ENCODE data around the gene SCUBE2.
"Not testable (repeated sequence)": the region's sequence is repeated elsewhere in the genome, so short reads cannot be mapped to it uniquely, and the experiment has no call there.

The SCUBE2 gene

DNA sequence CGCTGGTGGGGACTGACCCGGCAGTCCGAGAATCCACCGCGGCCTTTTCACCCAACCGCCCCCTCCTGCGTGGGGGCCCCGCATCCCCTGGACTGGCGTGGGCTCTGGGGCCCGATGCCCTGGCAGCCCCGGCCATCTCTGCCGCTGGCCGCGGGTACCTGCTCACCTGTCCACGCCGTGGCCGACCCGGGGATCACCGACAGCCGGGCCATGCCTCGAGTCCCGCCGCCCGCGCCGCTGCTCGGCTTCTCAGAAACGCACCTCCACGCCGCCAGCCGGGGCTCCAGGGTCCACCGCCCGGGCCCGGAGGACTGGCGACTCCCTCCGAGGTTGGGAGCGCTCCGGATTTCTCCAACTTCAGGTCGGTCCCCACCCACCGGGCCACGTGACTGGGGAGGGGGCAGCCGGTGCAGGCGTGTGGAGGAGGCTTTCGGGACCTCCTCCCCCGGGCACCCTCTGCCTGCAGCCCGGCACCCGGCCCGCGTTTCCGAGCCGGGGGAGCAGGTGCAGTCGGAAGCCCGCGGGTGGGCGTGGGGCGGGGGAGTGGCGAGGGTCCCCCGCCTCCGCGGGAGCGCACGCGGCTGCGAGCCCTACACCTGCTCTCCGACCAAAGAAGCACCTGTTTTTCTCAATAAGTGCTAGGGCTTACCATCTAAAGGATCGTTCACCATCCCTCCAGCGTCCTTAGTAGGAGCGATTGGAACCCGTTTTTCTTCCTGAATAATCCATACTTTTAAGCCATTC, 87.0 kb downstream of the SCUBE2 start:
- DNase-seq, result no peak

DNA sequence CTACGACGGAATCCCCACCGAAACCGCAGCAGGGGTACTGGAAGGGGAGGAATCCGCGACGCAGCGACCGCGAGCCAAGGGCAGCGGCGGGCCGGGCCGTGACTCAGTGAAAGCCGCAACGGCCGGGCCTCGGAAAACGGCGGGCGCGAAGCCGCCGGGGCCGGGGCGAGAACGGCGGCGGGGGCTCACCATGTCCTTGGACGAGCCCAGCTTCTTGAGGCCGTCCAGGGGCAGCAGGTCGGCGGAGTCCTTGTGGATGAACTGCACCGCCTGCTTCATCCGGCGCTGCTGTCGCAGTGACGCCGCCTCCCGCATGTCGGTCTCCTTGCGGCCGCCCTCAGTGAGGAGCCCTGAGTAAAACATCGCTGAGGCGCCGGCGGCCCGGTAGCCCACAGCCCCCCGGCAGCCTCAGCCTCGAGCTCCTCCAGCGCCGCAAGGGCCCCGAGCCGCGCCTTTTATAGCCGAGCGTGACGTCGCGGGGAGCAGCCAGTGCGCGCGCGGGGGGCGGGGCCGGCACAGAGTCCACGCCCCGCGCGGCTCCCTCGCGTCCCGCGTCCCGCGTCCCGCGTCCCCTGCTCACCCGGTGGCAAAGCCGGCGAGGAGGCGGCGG, 87.7 kb downstream of the SCUBE2 start, which contains the start of gene NRIP3:
TSS of gene NRIP3 (minus strand) at position 429 of the 610 bp plus-strand sequence. CDS start at position 363, 66 bp downstream.
- DNase-seq, result peak; percentile 66 to 89

DNA sequence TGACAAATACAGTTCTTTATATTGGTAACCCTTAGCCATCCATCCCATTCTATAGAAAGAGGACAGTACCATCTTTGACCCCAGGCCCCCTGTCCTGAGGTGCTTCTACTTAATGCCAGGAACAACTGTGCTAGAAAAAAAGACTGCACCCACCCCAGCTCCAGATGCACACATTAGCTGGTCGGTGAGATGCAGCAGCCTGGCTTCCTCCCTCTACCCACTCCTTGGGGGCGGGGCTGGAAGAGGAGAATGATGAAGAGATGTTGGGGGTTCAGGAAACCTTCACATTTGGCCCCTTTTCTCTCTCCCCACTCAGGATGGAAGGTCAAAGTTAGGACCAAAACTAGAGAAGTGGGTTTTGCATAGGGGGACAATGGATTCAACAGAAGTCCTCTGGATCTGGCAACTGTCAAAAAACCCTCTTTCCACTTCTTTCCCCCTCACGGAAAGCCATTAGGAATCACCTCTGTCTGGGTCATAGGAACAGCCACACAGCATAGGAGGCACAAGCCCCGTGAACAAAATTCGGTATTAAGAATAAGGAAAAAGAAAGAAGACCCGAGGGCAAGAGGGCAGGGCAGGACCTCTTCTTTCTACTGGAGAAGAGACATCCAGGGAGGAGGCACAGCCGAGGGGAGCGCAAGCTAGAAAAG, 88.4 kb downstream of the SCUBE2 start:
- peak in 1 of 2 donors; percentile 65 for DNase-seq

DNA sequence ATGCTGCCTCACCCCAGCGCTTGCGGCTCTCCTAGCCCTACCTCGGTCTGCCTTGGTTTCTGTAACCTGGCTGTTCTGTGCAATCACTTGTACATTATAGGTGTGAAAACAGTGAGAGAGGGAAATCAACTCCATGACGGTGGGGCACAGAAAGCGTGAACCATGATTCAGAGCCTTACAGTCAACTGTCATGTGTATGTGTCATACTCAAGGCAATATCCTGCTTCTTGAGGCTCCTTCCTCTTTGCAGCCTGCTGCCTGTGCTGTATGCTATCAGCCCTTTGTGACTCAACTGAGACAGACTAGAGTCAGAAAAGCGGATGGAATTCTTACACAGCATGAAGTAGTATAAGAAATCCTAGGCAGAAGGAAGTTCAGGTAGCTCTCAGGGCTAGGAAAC, 89.7 kb downstream of the SCUBE2 start:
- peak; percentile 94 to 96 for DNase-seq

DNA sequence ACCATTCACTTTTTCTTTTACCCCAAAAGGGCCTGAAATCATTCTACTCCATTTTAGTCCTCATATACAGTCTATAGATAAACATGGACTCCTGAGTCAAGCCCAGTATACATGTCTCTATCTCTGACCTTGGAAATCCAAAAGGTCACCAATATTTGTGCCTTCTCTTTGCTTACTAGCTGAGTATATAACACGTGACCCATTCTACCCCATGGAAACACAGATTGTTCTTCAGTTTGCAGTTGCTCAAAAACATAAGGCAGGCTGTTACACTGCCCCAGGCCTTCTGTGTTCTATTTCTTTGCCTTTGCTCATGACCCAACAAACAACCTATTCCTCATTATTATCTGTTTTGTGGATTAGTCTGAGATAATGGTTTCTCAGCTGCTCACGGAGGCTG, 93.4 kb downstream of the SCUBE2 start:
- DNase-seq, result no peak

DNA sequence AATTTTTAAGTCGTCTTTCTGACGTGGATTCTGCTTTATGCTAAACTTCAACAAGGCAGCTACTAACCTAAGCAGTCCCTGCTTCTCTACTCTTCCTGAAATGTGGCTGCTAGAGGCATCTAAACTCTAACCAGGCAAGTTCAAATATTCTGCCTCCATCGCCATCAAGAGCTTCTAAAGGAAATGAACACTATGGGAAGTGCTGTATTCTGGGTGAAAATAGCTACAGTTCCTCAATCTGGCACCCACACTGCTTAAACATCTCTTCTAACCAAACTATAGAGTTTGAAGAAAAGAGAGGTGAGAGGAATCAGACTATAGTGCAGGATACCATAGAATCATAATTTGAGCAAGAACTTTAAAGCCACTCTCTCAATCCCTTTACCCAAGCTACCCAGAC, 93.9 kb downstream of the SCUBE2 start:
- DNase-seq, result peak; percentile 30 to 55

DNA sequence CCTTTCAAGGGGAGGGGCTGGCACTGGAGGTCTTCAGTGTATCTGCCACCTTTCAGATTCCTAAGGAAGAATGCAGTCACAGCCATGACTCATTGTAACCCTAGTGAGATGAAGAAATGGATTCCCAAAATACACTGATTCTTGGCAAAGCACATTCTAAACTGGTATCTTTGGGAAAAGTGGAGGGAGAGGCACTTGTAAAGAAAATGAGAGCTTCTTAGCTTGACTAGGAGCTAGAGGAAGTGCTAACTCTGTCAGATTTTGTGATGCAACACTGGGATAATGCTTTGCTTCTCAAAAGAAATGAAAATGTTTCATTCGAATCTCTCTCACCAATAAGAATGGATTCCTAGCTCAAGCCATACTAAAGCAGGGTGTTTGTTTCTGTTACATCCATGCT, 101.9 kb downstream of the SCUBE2 start:
- peak; percentile 27 to 54 for DNase-seq

DNA sequence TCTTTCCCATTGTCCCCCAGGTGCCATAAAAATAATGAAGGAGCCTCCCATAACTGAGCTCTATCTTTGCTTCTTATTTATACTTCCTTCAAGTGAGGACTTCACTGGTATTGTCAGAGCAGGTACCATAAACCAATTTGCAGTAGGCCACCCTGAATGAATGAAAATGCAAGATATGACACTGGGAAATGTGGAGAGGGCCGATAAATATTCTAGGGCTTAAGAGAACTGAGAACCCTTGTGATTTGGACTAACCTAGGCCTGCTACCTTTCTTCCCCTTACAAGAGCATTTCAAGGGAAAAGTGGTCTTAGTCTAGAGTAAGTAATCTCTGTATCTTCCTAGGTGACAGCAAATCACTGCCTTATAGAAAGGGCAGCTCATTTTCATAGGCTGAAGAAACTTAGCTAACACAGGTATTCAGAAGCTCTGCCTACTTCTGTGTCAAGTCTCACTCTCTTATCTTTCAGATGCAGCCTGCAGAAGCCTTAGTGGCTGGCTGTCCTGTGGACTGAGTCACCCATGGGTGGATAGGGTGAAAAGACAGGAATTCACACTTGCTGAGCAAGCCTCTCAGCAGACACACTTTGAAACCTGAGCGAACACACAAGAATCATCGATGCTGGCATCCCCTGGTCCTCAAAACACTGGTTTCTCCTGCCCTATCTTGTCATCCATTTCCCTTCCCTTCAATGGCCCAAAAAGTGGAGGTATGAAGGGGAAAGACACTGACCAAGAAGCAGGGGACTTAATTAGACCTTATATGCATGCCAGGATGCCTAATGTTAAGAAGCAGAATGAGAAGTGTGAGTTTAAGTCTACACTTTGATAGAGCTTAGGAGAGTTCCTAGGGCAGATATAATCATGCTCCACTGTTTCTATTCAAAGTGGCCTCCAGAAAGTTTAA, 102.8 kb downstream of the SCUBE2 start:
- no peak for DNase-seq

DNA sequence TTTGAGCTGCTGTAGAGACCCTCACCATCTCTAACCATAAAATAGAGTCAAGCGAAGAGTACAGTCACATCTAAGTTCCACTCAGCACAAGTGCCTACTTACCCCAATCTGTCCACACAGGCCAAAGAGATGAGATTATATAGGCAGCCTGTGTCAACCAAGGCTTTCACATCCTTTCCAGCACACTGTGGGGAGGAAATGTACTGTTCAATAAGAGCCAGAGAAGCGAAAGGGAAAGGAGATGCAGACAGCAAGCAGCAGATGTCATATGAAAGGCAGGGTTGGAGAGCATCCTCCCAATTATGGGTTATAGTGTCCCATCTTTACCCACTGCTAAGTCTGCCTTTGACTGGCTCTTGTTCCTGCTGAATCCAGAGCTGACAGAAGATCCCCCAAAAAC, 104.0 kb downstream of the SCUBE2 start:
- no peak for DNase-seq

DNA sequence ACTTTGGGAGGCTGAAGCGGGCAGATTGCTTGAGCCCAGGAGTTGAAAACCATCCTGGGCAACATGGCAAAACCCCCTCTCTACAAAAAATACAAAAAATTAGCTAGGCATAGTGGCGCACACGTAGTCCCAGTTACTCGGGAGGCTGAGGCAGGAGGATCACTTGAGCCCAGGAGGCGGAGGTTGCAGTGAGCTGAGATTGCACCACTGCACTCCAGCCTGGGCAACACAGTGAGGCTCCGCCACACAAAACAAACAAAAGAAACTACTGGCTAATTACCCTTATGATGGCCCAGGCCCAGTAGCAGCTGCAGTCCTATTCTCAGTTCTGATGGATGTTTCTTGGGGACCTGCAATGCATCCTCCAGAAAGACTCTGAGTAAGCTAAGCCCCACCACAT, 104.6 kb downstream of the SCUBE2 start:
- DNase-seq, result not testable (repeated sequence)

DNA sequence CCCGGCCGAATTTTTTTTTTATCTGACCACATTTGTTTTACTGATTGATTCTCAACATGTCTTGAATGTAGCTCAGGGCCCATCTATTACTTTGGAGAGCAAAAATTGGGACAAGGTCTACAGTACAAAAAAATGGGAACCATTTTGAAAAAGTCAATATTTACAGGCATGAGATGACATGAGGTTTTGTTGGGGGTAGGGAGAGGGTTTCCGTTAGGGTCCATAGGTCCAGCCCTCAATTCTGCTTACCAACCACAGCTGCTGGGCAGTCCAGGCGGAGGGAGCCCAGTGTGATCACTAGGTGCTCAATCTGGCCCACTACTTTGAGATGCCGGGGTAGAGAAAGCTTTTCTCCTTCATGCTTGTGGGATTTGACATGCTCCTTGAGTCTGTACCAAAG, 105.9 kb downstream of the SCUBE2 start:
- DNase-seq, result no peak

DNA sequence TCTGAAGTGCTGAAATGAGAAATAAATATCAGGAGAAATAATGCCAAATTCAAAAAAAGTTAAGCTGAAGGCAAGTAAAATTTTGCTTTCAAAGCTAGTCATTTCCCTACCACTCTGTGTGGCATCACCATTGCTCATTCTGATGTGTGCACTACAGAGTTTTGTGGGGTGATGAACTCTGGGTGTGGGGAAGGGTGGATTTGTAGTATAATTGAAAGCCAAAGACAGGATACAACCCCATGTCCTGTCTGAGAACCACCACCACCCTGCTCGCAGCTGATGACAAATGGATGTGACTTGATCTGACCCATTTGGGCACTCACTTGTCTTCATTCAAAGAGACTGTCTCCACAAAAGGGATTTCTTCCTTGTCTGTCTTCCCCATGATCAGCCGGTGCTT, 107.8 kb downstream of the SCUBE2 start:
- no peak for DNase-seq

DNA sequence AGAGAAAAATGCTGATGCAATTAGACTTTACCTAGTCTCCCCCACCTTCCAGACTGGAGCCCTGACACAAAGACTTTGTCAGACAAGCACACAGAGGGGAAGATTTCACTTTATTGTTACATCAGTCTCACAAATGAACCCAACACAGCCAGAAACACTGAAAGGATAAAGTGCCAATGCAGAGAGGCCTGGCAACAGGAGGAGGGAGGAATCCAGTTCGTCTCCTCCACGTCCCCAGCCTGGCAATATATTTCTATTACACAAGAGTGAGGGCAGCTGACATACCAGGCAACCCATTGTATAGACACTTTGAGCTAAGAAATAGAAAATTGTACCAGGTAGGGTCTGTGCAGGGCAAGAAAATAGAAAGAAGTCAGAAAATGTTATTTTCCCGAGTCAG, 110.9 kb downstream of the SCUBE2 start:
- no peak for DNase-seq

DNA sequence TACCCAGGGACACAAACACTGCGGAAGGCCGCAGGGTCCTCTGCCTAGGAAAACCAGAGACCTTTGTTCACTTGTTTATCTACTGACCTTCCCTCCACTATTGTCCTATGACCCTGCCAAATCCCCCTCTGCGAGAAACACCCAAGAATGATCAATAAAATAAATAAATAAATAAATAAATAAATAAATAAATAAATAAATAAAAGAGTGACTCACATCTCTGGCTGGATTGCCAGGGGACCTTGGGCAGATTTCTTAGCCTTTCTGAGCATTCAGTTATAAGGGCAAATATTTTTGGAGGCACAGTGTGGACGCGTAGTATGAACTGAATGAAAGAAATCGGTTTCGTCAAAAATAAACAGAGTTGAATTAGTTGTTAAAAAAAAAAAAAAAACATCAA, 112.0 kb downstream of the SCUBE2 start:
- not testable (repeated sequence) for DNase-seq

DNA sequence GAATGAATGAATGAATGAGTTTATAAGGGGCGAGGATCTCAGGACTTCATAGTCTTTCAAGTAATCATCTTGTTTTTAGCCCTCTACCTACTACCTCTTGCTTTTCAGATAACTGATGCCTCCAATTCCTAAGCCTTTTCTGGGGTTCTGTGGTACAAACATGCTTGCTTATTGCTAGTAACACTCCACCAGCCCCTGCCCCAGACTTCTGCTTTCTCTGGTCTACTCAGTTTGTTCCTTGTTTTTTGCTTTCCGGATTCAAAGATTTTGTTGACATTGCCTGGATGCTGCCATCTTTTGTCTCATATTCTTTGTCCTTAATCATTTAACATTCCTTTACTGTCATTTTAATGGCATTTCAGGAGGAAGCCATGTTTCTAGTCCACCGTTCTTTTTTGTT, 118.3 kb downstream of the SCUBE2 start:
- peak; percentile 28 to 33 for DNase-seq

DNA sequence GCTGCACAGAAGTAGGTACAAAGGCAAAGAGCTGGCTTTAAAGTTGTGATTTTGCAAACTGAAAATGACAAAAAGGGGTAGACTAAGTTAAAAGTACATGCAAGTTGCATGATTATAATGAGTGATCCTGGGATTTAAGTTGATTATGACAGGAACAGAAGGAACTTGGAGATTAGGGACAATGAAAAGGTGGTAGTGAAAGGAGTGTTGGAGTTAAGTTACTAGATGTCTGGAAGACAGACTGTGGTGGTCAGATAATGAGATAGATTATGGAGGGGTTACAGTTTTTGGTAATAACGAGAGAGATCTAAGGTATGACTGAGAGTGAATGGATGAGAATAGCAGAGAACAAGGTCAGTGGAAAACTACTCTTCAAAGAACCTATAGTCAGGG, 119.5 kb downstream of the SCUBE2 start:
- DNase-seq, result no peak

DNA sequence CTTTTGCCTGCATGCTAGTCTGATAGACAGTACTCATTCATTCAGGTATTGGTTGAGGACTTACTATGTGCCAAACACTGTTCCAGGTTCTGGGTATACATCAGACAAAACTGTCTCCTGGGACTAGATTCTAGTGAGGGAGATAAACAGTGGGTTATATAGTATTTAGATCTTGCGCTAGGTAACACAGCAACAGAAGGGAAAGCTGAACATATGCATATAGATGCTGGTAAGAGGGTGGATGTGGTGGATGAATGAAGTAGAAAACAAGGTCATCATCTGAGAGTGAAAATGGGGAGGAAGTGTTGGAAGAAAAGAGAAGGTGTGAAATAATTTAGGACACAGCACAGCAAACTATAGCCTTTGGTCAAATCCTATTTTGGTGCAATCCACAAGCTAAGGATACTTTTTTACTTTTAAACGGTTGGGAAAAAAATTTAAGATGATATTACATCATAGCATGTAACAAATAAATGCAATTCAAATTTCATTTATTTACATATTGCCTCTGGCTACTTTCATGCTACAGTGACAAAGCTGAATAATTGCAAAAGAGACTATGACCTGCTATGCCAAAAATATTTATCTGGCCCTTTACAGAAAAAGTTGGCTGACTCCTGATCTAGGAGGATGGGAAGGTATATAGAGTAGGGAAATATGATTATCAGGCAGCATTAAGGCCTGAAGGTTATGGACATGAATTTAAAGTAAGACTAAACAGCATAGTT, 120.0 kb downstream of the SCUBE2 start:
- DNase-seq, result no peak

Data from inflammatory macrophage (primary cell).